ENCODE results near the gene COPS9.

DNA sequence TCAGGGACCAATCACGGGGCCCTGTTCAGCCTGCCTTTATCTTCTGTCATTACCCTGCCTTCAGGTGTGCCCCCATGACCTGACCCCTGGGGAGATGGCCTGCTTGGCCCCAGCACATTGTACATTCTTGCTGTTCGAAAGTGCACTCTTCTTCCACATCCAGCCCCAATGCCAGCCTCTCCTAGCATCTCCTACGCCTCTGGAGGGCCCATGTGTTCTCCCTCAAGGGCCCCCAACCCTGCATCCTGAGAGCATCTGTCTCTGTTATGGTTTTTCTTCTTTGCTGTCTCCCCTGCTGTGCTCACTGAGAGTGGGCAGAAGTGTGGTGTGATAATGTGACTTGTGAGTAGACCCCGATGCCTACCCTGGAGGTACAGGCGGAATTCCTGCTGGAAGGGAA lies 45.9 kb upstream of the COPS9 start:
- no peak for TF ChIP-seq EZH2 (IDR thresholded peaks at IDR 0.05; ENCODE audit: low read depth)
- TF ChIP-seq, protein P1, sequence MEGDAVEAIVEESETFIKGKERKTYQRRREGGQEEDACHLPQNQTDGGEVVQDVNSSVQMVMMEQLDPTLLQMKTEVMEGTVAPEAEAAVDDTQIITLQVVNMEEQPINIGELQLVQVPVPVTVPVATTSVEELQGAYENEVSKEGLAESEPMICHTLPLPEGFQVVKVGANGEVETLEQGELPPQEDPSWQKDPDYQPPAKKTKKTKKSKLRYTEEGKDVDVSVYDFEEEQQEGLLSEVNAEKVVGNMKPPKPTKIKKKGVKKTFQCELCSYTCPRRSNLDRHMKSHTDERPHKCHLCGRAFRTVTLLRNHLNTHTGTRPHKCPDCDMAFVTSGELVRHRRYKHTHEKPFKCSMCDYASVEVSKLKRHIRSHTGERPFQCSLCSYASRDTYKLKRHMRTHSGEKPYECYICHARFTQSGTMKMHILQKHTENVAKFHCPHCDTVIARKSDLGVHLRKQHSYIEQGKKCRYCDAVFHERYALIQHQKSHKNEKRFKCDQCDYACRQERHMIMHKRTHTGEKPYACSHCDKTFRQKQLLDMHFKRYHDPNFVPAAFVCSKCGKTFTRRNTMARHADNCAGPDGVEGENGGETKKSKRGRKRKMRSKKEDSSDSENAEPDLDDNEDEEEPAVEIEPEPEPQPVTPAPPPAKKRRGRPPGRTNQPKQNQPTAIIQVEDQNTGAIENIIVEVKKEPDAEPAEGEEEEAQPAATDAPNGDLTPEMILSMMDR (conservative IDR thresholded peaks at IDR 0.05): no peak
